ENCODE results near the gene TENM4.

GRCh38 chr11:79078456-79078855 is 362.4 kb downstream of the TENM4 start:
- TF ChIP-seq SUZ12 (IDR thresholded peaks at IDR 0.05; ENCODE audit: low read length): no peak
- no peak for TF ChIP-seq CTCF (IDR thresholded peaks at IDR 0.05; ENCODE audit: control extremely low read depth in 1 of 3, insufficient read depth in 1 of 3, low read depth in 1 of 3, low read length in 3 of 3)
- no peak for TF ChIP-seq ZNF274 (IDR thresholded peaks at IDR 0.05; ENCODE audit: borderline replicate concordance, extremely low read depth, low read length)
- no peak for TF ChIP-seq CHD1 (IDR thresholded peaks at IDR 0.05; ENCODE audit: low read depth, low read length)
- no peak for TF ChIP-seq POLR2A (IDR thresholded peaks at IDR 0.05; ENCODE audit: control extremely low read depth in 1 of 2, low read depth in 2 of 2, low read length in 2 of 2)
- TF ChIP-seq USF2 (IDR thresholded peaks at IDR 0.05; ENCODE audit: low read length): no peak
- no peak for TF ChIP-seq KDM1A (IDR thresholded peaks at IDR 0.05; ENCODE audit: borderline replicate concordance, low read length)
- no peak for TF ChIP-seq HDAC2 (IDR thresholded peaks at IDR 0.05; ENCODE audit: borderline replicate concordance in 1 of 2, low read depth in 2 of 2, low read length in 2 of 2)
- TF ChIP-seq RBBP5 (IDR thresholded peaks at IDR 0.05; ENCODE audit: borderline replicate concordance, low read depth, low read length): no peak
- no peak for TF ChIP-seq EP300 (IDR thresholded peaks at IDR 0.05; ENCODE audit: borderline replicate concordance in 1 of 2, low read depth in 2 of 2, low read length in 2 of 2)
